Brain microvascular endothelial cell (primary cell): Measurements from ENCODE around the gene MCUR1.
A peak's percentile ranks its signal among the peaks of the same experiment; 100 is the strongest.
"Not testable (repeated sequence)": the region's sequence is repeated elsewhere in the genome, so short reads cannot be mapped to it uniquely, and the experiment has no call there.

ENCODE experiments used
- DNase-seq: peaks from one replicate; pipeline ENCODE4 v3.0.0-alpha.2; 2020
- H3K27ac ChIP-seq: fragments of 250-450 bp; sonication (Bioruptor Pico); 2 replicates; pipeline ENCODE4 v1.5.1; 2020; ENCODE audit warnings: mild to moderate bottlenecking, moderate library complexity
- H3K27me3 ChIP-seq: fragments of 250-450 bp; sonication (Bioruptor Pico); replicated peaks from 2 replicates; pipeline ENCODE4 v1.5.1; 2020; ENCODE audit warnings: mild to moderate bottlenecking
- H3K36me3 ChIP-seq: fragments of 250-450 bp; sonication (Bioruptor Pico); replicated peaks from 2 replicates; pipeline ENCODE4 v1.5.1; 2020; ENCODE audit warnings: mild to moderate bottlenecking
- H3K4me3 ChIP-seq: 2 replicates; pipeline ENCODE4 v1.5.1; 2011; ENCODE audit warnings: low read depth, mild to moderate bottlenecking, control low read depth, low read length, moderate library complexity
- in situ Hi-C: cut with HindIII; loops from 2 replicates; pipeline ENCODE4 v1.10.0; 2017; ENCODE audit warnings: low sequenced_read_pairs, low pct_ligation_motif_present
- TF ChIP-seq, protein P1 (sequence below): IDR thresholded peaks from 2 replicates; pipeline ENCODE4 v1.5.1; 2011; ENCODE audit warnings: low read depth, mild to moderate bottlenecking, moderate library complexity, low read length, control low read depth, inconsistent platforms; ENCODE audit errors: missing control alignments

MCUR1 gene

DNA sequence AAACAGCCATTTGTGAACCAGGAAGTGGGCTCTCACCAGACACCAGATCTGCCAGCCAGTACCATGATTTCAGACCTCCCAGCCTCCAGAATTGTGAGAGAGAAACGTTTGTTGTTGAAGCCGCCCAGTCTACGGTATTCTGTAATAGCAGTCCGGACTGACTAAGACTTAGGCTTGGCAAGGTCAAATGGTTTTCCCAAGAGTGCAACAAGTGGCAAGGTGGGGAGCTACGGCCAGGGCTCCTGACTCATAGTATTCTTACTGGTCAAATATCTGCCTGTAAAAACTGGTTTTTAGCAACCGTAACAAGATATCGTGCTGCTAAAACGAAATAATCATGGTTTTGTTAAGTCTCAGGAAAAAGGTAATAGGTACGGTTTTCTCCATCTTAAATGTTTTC is 37.8 kb downstream of the MCUR1 start:
- in situ Hi-C loops, result no loop called here

DNA sequence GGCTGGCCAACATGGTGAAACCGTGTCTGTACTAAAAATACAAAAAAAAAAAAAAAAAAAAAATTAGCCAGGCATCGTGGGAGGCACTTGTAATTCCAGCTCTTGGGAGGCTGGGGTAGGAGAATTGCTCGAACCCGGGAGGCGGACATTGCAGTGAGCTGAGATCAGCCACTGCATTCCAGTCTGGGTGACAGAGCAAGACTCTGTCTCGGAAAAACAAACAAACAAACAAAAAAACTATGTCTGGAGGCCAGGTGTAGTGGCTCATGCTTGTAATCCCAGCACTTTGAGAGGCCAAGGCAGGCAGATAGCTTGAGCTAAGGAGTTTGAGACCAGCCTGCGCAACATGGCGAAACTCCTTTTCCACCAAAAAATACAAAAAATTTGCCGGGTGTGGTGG is 38.9 kb downstream of the MCUR1 start:
- H3K4me3 ChIP-seq, H3K27me3 ChIP-seq, DNase-seq, in situ Hi-C loops, H3K36me3 ChIP-seq, H3K27ac ChIP-seq: not testable (repeated sequence)

More for the DNA sequence above, 37.8 kb downstream of the MCUR1 start:
- no peak for DNase-seq
- Histone ChIP-seq H3K27ac (no peak overlapping the region), H3K27me3 (no peaks in the 10 kb centered on the region), H3K36me3 (no peaks in the 10 kb centered on the region), H3K4me3 (no peak overlapping the region)
- TF ChIP-seq, protein P1, sequence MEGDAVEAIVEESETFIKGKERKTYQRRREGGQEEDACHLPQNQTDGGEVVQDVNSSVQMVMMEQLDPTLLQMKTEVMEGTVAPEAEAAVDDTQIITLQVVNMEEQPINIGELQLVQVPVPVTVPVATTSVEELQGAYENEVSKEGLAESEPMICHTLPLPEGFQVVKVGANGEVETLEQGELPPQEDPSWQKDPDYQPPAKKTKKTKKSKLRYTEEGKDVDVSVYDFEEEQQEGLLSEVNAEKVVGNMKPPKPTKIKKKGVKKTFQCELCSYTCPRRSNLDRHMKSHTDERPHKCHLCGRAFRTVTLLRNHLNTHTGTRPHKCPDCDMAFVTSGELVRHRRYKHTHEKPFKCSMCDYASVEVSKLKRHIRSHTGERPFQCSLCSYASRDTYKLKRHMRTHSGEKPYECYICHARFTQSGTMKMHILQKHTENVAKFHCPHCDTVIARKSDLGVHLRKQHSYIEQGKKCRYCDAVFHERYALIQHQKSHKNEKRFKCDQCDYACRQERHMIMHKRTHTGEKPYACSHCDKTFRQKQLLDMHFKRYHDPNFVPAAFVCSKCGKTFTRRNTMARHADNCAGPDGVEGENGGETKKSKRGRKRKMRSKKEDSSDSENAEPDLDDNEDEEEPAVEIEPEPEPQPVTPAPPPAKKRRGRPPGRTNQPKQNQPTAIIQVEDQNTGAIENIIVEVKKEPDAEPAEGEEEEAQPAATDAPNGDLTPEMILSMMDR, result no peak

DNA sequence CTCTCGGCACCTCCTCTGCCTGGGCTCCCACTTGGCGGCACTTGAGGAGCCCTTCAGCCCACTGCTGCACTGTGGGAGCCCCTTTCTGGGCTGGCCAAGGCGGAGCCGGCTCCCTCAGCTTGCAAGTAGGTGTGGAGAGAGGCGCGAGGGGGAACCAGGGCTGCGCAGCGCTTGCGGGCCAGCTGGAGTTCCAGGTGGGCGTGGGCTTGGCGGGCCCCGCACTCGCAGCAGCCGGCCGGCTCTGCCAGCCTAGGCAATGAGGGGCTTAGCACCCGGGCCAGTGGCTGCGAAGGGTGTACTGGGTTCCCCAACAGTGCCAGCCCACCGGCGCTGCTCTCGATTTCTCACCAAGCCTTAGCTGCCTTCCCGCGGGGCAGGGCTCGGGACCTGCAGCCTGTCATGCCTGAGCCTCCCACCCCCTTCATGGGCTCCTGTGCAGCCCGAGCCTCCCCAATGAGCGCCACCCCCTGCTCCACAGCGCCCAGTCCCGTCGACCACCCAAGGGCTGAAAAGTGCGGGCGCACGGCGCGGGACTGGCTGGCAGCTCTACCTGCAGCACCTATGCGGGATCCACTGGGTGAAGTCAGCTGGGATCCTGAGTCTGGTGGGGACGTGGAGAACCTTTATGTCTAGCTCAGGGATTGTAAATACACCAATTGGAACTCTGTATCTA is 41.9 kb downstream of the MCUR1 start:
- H3K4me3 ChIP-seq, H3K36me3 ChIP-seq, in situ Hi-C loops, DNase-seq, H3K27me3 ChIP-seq, H3K27ac ChIP-seq: not testable (repeated sequence)

DNA sequence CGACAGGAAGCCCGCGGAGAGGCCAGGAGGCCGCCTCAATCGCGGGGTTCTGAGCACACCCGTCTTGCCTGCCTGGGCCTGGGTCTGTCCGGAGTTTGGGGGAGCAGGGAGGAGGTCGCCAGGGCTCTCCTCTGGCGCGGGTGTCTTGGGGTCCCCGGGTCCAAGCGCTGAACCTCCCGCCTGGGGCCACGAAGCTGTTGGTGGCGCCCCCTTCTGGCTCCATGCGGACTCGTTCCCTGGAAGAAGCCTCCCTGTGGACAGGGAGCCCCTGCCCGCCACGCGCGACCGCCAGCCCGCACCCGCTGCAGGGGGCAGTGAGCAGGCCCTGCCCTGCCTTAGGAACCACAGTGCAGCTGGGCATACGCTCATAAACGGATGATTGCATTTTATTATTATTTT is 44.7 kb downstream of the MCUR1 start:
- Histone ChIP-seq H3K27ac (no peak overlapping the region), H3K27me3 (no peaks in the 10 kb centered on the region), H3K36me3 (no peaks in the 10 kb centered on the region), H3K4me3 (no peak overlapping the region)
- TF ChIP-seq, protein P1, result peak; percentile 30
- in situ Hi-C loops, result no loop called here
- no peak for DNase-seq

DNA sequence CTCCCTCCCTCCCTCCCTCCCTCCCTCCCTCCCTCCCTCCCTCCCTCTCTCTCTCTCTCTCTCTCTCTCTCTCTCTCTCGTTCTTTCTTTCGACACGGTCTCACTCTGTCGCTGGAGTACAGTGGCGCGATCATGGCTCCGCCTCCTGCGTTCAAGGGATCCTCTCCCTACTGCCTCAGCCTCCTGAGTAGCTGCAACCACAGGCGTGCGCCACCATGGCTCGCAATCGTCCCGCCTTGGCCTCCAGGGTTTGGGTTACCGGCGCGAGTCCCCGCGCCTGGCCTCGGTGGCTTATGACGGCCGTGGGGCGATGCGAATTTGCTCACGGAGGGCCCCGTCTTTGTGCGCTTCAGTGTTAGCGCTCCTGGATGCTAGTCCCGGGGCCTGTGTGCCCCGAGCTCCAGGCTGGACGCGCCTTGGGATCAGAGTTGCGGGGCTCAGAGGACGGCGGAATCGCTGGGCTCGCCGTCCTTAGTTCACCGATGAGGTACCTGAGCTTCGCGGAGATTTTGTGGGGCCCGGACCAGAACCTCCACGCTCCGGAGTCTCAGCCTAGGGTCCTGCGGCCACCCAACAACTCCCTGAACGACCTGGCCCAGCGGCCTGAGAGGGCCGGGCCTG is 45.2 kb downstream of the MCUR1 start:
- in situ Hi-C loops, result no loop called here
- H3K27ac ChIP-seq, result no peak overlapping the region

DNA sequence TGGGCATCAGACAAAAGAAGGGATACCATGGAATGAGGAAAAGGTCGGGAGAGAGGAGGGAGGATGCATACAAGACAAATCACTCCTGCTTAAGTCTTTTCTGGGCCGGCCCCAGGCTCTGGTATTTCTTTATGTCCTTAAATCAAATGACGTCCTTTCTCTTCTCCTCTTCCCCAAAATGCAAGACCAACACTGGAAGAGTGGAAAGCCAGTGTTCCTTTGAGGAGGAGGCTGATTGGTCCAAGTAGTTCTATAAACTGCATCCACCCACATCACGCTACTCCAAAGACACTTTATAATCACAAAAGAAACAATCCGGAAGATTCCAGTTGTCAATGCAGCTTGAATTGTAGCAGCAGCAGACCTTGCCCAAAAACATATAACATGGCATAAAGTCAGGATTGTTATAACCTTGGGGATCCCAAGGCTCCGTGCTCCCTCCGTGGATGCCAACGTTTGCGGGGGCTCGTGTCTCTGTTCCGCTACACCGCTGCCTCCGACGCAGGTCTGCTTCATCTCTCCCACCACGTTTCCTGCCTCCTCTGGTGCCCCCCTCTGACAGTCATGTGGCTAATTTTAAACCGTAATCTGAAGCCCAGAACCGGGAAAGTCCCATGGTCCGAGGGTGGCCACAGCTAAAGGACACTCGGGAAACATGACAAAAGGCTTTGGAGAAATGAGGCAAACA is 47.1 kb downstream of the MCUR1 start:
- in situ Hi-C loops, result no loop called here
- Histone ChIP-seq H3K4me3 (peak overlapping the region; percentile 45), H3K27ac (no peak overlapping the region), H3K27me3 (no peaks in the 10 kb centered on the region), H3K36me3 (no peaks in the 10 kb centered on the region)
- TF ChIP-seq, protein P1, result peak; percentile 34
- DNase-seq, result peak; percentile 41

More for the DNA sequence above, 45.2 kb downstream of the MCUR1 start:
- Histone ChIP-seq H3K27me3 (no peaks in the 10 kb centered on the region), H3K4me3 (no peak overlapping the region), H3K36me3 (no peaks in the 10 kb centered on the region)
- TF ChIP-seq, protein P1, result no peak
- no peak for DNase-seq
